ENCODE results near the gene EFTUD2. TPM values are rescaled to one million over a fixed set of nuclear protein-coding genes. Genes with fewer than 3 reads are reported as not detected.

EFTUD2 gene
- total and polyA plus RNA-seq, 4 donors, result 19.8 to 84.3 (median 33.3) TPM

GRCh38 chr17:44865231-44865660, 34.0 kb downstream of the EFTUD2 start:
- H3K9me3 ChIP-seq (ENCODE audit: control insufficient read depth in 4 of 4, low read length in 3 of 4), result no peaks in the 10 kb centered on the region
- H3K4me3 ChIP-seq (ENCODE audit: low read depth in 1 of 3, low read length in 3 of 3), result no peak overlapping the region
- H3K27ac ChIP-seq (ENCODE audit: low read depth in 1 of 2, low read length in 2 of 2), result no peak overlapping the region
- WGBS, result 70% methylated on average over 1 of the region's 1 CpG
- peaks cover 0 to 8% (median 5%) of the 10 kb centered on the region in 4 donors for H3K4me1 ChIP-seq (ENCODE audit: control insufficient read depth in 4 of 4, insufficient read depth in 4 of 4, low read length in 3 of 4)
- H3K9ac ChIP-seq (ENCODE audit: low read depth in 1 of 2, low read length in 2 of 2), result no peak overlapping the region
- TF ChIP-seq, protein P1, sequence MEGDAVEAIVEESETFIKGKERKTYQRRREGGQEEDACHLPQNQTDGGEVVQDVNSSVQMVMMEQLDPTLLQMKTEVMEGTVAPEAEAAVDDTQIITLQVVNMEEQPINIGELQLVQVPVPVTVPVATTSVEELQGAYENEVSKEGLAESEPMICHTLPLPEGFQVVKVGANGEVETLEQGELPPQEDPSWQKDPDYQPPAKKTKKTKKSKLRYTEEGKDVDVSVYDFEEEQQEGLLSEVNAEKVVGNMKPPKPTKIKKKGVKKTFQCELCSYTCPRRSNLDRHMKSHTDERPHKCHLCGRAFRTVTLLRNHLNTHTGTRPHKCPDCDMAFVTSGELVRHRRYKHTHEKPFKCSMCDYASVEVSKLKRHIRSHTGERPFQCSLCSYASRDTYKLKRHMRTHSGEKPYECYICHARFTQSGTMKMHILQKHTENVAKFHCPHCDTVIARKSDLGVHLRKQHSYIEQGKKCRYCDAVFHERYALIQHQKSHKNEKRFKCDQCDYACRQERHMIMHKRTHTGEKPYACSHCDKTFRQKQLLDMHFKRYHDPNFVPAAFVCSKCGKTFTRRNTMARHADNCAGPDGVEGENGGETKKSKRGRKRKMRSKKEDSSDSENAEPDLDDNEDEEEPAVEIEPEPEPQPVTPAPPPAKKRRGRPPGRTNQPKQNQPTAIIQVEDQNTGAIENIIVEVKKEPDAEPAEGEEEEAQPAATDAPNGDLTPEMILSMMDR (IDR thresholded peaks at IDR 0.05; ENCODE audit: low read depth, low read length, missing input control), result peak; percentile 90
- TF ChIP-seq RXRA (IDR thresholded peaks at IDR 0.05) (no peak), HNF4A (conservative IDR thresholded peaks at IDR 0.05) (no peak), HNF4G (IDR thresholded peaks at IDR 0.05) (no peak), FOXA1 (IDR thresholded peaks at IDR 0.05) (no peak), NR2F2 (IDR thresholded peaks at IDR 0.05) (no peak), RAD21 (IDR thresholded peaks at IDR 0.05) (peak; percentile 76 to 83), ATF3 (IDR thresholded peaks at IDR 0.05) (no peak), MAX (IDR thresholded peaks at IDR 0.05) (no peak), GABPA (IDR thresholded peaks at IDR 0.05 in 1 of 2, conservative IDR thresholded peaks at IDR 0.05 in 1 of 2) (no peak), TAF1 (conservative IDR thresholded peaks at IDR 0.05) (no peak)
- TF ChIP-seq, protein P2, sequence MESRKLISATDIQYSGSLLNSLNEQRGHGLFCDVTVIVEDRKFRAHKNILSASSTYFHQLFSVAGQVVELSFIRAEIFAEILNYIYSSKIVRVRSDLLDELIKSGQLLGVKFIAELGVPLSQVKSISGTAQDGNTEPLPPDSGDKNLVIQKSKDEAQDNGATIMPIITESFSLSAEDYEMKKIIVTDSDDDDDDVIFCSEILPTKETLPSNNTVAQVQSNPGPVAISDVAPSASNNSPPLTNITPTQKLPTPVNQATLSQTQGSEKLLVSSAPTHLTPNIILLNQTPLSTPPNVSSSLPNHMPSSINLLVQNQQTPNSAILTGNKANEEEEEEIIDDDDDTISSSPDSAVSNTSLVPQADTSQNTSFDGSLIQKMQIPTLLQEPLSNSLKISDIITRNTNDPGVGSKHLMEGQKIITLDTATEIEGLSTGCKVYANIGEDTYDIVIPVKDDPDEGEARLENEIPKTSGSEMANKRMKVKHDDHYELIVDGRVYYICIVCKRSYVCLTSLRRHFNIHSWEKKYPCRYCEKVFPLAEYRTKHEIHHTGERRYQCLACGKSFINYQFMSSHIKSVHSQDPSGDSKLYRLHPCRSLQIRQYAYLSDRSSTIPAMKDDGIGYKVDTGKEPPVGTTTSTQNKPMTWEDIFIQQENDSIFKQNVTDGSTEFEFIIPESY (IDR thresholded peaks at IDR 0.05), result no peak
- peak; percentile 70 for DNase-seq (ENCODE audit: low spot score)
- H3K36me3 ChIP-seq (ENCODE audit: control insufficient read depth in 4 of 4, insufficient read depth in 3 of 4, low read depth in 1 of 4, low read length in 3 of 4), result peaks cover 15 to 73% (median 43%) of the 10 kb centered on the region in 4 donors
- no peaks in the 10 kb centered on the region for H3K27me3 ChIP-seq (ENCODE audit: control insufficient read depth in 4 of 4, insufficient read depth in 4 of 4, low read length in 3 of 4)

GRCh38 chr17:44864831-44865230, 34.4 kb downstream of the EFTUD2 start:
- Histone ChIP-seq H3K4me1 (ENCODE audit: control insufficient read depth in 4 of 4, insufficient read depth in 4 of 4, low read length in 3 of 4) (peaks cover 0 to 8% (median 5%) of the 10 kb centered on the region in 4 donors), H3K9me3 (ENCODE audit: control insufficient read depth in 4 of 4, low read length in 3 of 4) (no peaks in the 10 kb centered on the region), H3K9ac (ENCODE audit: low read depth in 1 of 2, low read length in 2 of 2) (no peak overlapping the region), H3K4me3 (ENCODE audit: low read depth in 1 of 3, low read length in 3 of 3) (no peak overlapping the region), H3K27me3 (ENCODE audit: control insufficient read depth in 4 of 4, insufficient read depth in 4 of 4, low read length in 3 of 4) (no peaks in the 10 kb centered on the region), H3K27ac (ENCODE audit: low read depth in 1 of 2, low read length in 2 of 2) (no peak overlapping the region), H3K36me3 (ENCODE audit: control insufficient read depth in 4 of 4, insufficient read depth in 3 of 4, low read depth in 1 of 4, low read length in 3 of 4) (peaks cover 13 to 74% (median 46%) of the 10 kb centered on the region in 4 donors)
- TF ChIP-seq, protein P2 (IDR thresholded peaks at IDR 0.05), result no peak
- no peak for TF ChIP-seq EGR1 (IDR thresholded peaks at IDR 0.05; ENCODE audit: low read depth in 2 of 2)
- no peak for TF ChIP-seq ATF3 (IDR thresholded peaks at IDR 0.05)
- TF ChIP-seq MAX (IDR thresholded peaks at IDR 0.05), result no peak
- no peak for TF ChIP-seq TAF1 (conservative IDR thresholded peaks at IDR 0.05)
- TF ChIP-seq FOXA2 (IDR thresholded peaks at IDR 0.05), result no peak
- no peak for TF ChIP-seq GABPA (IDR thresholded peaks at IDR 0.05 in 1 of 2, conservative IDR thresholded peaks at IDR 0.05 in 1 of 2)
- TF ChIP-seq, protein P3, sequence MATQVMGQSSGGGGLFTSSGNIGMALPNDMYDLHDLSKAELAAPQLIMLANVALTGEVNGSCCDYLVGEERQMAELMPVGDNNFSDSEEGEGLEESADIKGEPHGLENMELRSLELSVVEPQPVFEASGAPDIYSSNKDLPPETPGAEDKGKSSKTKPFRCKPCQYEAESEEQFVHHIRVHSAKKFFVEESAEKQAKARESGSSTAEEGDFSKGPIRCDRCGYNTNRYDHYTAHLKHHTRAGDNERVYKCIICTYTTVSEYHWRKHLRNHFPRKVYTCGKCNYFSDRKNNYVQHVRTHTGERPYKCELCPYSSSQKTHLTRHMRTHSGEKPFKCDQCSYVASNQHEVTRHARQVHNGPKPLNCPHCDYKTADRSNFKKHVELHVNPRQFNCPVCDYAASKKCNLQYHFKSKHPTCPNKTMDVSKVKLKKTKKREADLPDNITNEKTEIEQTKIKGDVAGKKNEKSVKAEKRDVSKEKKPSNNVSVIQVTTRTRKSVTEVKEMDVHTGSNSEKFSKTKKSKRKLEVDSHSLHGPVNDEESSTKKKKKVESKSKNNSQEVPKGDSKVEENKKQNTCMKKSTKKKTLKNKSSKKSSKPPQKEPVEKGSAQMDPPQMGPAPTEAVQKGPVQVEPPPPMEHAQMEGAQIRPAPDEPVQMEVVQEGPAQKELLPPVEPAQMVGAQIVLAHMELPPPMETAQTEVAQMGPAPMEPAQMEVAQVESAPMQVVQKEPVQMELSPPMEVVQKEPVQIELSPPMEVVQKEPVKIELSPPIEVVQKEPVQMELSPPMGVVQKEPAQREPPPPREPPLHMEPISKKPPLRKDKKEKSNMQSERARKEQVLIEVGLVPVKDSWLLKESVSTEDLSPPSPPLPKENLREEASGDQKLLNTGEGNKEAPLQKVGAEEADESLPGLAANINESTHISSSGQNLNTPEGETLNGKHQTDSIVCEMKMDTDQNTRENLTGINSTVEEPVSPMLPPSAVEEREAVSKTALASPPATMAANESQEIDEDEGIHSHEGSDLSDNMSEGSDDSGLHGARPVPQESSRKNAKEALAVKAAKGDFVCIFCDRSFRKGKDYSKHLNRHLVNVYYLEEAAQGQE (IDR thresholded peaks at IDR 0.05), result no peak
- TF ChIP-seq, protein P1 (IDR thresholded peaks at IDR 0.05; ENCODE audit: low read depth, low read length, missing input control), result no peak
- no peak for TF ChIP-seq HNF4A (conservative IDR thresholded peaks at IDR 0.05)
- TF ChIP-seq HNF4G (IDR thresholded peaks at IDR 0.05), result no peak
- TF ChIP-seq RXRA (IDR thresholded peaks at IDR 0.05), result no peak
- TF ChIP-seq YY1 (IDR thresholded peaks at IDR 0.05), result no peak
- DNase-seq (ENCODE audit: low spot score), result no peak
- WGBS, result 74% methylated on average over 10 of the region's 10 CpGs

Data from liver (tissue), 9 donors.